Epithelial cell of proximal tubule (primary cell): ENCODE data around the gene MAGI1. TPM values are rescaled to one million over a fixed set of nuclear protein-coding genes. Genes with fewer than 3 reads are reported as not detected.
"Not testable (repeated sequence)": the region's sequence is repeated elsewhere in the genome, so short reads cannot be mapped to it uniquely, and the experiment has no call there.

Source experiments
- DNase-seq: peaks from one replicate; pipeline ENCODE4 v3.0.0-alpha.2; 2011; ENCODE audit warnings: low read depth
- H3K4me3 ChIP-seq: 2 replicates; pipeline ENCODE4 v1.5.1; 2011; ENCODE audit warnings: low read depth, mild to moderate bottlenecking, low read length
- CTCF ChIP-seq: conservative IDR thresholded peaks from 2 replicates; pipeline ENCODE4 v1.5.1; 2012; ENCODE audit warnings: low read depth, mild to moderate bottlenecking, low read length
- total RNA-seq: library from RNA; depleted of rRNA; stranded (reverse); fragments of >200 nt; gene quantifications from 2 replicates; pipeline ENCODE4 v1.2.3, GENCODE V29; 2015

The MAGI1 gene
- total RNA-seq, 1 donor from 2014 or later = 9.6 TPM

DNA sequence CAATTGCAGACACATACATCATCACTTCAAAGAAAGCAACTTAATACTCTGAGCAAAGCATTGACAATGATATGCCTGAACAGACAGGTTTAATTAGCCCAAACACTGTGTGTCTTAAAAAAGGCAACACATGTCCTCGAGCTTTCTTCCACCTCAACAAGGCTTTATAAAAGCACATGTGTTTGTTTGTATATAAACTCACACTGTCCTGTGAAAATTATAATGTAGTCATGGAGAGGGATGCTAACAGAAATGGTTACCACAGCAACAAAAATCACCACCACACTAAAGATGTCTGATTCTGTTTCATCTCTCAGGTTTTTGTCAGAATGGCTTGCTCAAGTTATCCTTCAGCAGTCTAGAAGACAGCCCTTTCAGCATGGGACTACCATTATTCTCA is 314.7 kb downstream of the MAGI1 start:
- DNase-seq = no peak

GRCh38 chr3:65723011-65723410 is 315.7 kb downstream of the MAGI1 start:
- DNase-seq = no peak
- H3K4me3 ChIP-seq = no peak overlapping the region
- no peak for TF ChIP-seq CTCF

More for the DNA sequence above, 314.7 kb downstream of the MAGI1 start:
- TF ChIP-seq CTCF = no peak
- no peak overlapping the region for H3K4me3 ChIP-seq

- TF ChIP-seq CTCF = no peak
- H3K4me3 ChIP-seq = no peak overlapping the region
- no peak for DNase-seq
Observed at GRCh38 chr3:65720989-65721737, 317.6 kb downstream of the MAGI1 start.

DNA sequence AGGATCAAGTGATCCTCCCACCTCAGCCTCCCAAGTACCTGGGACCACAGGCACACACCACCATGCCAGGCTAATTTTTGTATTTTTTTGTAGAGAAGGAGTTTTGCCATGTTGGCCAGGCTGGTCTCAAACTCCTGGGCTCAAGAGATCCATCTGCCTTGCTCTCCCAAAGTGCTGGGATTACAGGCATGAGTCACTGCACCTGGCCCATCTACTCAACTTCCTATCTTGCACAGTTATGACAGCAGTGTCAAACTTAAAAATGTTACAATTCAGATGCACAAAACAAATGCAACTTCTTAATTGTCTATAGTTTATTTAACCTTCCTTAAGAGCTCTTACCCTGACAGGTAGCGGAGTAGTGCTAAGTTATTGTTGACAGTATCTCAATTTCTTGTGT is 319.1 kb downstream of the MAGI1 start:
- not testable (repeated sequence) for DNase-seq, H3K4me3 ChIP-seq

- H3K4me3 ChIP-seq = no peak overlapping the region
- no peak for TF ChIP-seq CTCF
- no peak for DNase-seq
Observed at GRCh38 chr3:65717676-65718346, 320.9 kb downstream of the MAGI1 start.

- no peak overlapping the region for H3K4me3 ChIP-seq
- no peak for DNase-seq
- TF ChIP-seq CTCF = no peak
Observed at GRCh38 chr3:65716071-65716751, 322.5 kb downstream of the MAGI1 start.

DNA sequence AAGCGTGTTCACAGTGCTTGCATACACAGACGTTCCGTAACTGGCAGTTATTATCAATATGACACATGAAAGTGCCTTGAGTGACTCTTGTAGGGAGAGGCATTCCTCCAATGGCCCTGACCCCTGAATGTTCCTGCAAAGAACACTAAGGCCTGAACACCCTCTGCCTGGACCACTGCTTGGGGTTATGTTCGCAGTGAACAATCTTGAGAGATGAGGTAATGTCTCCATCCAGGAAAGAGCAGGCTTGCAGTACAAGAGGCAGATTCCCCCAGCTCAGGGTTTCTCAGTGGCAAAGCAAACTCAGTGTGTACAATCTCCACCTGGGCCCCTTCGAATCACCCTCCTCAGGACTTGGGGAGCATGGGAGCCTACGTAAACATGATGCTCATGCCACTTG is 324.6 kb downstream of the MAGI1 start:
- DNase-seq = no peak
- no peak overlapping the region for H3K4me3 ChIP-seq
- TF ChIP-seq CTCF = no peak
